Measurements from ENCODE around the gene DFFA.

DFFA gene

GRCh38 chr1:10502206-10502605, 29.9 kb upstream of the DFFA start:
- Histone ChIP-seq H3K27ac (no peak overlapping the region), H3K4me3 (no peak overlapping the region)
- TF ChIP-seq CTCF (IDR thresholded peaks at IDR 0.05): no peak
- no peak for DNase-seq (ENCODE audit: low spot score)

GRCh38 chr1:10498231-10498630, 25.9 kb upstream of the DFFA start:
- DNase-seq (ENCODE audit: low spot score): no peak
- TF ChIP-seq CTCF (IDR thresholded peaks at IDR 0.05): no peak
- H3K4me3 ChIP-seq: no peak overlapping the region
- H3K27ac ChIP-seq: no peak overlapping the region

- DNase-seq (ENCODE audit: low spot score): no peak
- no peak for TF ChIP-seq CTCF (IDR thresholded peaks at IDR 0.05)
- Histone ChIP-seq H3K4me3 (no peak overlapping the region), H3K27ac (no peak overlapping the region)
Observed at GRCh38 chr1:10497109-10497508, 24.8 kb upstream of the DFFA start.

GRCh38 chr1:10495952-10496351, 23.6 kb upstream of the DFFA start:
- no peak for DNase-seq (ENCODE audit: low spot score)
- Histone ChIP-seq H3K4me3 (no peak overlapping the region), H3K27ac (no peak overlapping the region)
- TF ChIP-seq CTCF (IDR thresholded peaks at IDR 0.05): no peak

DNA sequence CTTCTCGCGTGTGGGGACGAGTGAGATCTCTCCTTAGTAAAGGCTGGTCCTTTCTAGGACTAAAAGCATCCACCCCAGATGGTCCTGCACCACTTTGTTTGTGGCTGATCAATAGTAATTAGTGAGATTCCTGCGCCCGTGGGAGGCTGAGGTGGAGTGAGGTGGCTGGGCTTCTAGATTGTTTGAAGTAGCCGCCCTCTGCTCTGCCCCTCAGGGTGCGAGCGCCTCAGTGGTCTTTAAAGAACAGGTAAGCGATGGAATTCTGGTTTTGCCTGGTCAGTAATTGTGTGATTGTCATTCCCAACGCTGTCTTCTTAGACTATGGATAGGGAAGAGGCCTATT, 23.1 kb upstream of the DFFA start:
- DNase-seq (ENCODE audit: low spot score): no peak
- peak overlapping the region; percentile 59 for H3K4me3 ChIP-seq
- no peak overlapping the region for H3K27ac ChIP-seq
- TF ChIP-seq CTCF (IDR thresholded peaks at IDR 0.05): no peak

DNA sequence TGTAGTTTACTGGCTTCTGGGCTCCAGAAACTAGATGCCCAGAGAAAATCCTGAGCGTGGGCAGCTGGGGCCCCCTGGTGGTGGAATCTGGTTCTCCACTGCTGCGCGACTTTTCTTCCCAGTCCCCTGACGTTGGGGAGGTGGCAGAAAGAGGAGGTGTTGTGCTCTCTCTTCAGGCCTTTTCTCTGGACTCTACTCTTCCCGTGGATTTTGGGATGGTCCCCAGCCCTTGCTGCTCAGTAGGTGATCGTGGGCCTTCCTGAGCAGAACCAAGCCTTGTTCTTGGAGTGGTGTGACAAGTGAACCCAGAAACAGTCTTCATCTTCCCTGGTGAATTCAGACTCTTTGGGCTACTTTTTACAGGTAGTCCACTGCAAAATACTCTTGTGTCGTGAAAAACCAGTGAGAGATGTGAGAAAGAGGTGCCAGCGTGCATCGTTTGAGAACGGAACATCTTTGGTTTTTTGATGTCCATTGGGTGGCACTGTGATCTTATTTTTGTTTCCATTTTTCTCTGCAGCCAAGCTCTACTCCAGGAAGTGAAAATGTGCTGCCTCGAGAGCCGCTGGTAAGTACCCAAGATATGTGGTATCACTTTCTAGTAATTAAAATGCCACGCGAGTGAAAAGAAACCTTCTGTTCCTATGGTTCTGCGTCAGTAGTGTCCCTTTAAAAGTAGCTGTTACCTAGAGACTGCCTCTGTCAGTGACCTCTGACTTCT, 22.6 kb upstream of the DFFA start:
- Histone ChIP-seq H3K4me3 (peak overlapping the region; percentile 59), H3K27ac (no peak overlapping the region)
- TF ChIP-seq CTCF (IDR thresholded peaks at IDR 0.05): peak; percentile 89
- DNase-seq (ENCODE audit: low spot score): no peak

DNA sequence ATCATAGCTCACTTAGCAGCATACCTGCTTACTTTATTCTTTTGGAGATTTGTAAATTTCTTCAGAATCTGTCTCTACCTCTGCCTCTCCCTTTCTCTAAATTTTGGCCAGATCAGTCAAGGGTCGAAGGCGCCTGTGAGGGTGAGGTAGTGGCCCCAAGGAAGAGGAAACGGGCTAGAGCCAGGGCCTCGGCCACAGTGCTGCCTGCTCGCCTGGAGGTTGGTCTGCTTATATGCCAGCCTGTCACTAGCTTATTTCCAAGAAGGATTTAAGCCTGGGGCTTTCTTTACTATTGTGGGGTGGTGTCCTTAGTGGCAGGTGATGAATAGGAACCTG, 22.1 kb upstream of the DFFA start:
- no peak for TF ChIP-seq CTCF (IDR thresholded peaks at IDR 0.05)
- DNase-seq (ENCODE audit: low spot score): no peak
- no peak overlapping the region for H3K27ac ChIP-seq
- no peak overlapping the region for H3K4me3 ChIP-seq

All from coronary artery (tissue), 2 donors.